HG03575 (cell line): ENCODE data around the gene SH3BP2.

Experiments used
- ATAC-seq: cut with Tn5 transposase; IDR thresholded peaks from one replicate; pipeline ENCODE4 v1.9.1; 2021; ENCODE audit not compliant: unreplicated experiment, insufficient number of reproducible peaks, low FRiP score; ENCODE audit errors: extremely low read depth

The SH3BP2 gene

DNA sequence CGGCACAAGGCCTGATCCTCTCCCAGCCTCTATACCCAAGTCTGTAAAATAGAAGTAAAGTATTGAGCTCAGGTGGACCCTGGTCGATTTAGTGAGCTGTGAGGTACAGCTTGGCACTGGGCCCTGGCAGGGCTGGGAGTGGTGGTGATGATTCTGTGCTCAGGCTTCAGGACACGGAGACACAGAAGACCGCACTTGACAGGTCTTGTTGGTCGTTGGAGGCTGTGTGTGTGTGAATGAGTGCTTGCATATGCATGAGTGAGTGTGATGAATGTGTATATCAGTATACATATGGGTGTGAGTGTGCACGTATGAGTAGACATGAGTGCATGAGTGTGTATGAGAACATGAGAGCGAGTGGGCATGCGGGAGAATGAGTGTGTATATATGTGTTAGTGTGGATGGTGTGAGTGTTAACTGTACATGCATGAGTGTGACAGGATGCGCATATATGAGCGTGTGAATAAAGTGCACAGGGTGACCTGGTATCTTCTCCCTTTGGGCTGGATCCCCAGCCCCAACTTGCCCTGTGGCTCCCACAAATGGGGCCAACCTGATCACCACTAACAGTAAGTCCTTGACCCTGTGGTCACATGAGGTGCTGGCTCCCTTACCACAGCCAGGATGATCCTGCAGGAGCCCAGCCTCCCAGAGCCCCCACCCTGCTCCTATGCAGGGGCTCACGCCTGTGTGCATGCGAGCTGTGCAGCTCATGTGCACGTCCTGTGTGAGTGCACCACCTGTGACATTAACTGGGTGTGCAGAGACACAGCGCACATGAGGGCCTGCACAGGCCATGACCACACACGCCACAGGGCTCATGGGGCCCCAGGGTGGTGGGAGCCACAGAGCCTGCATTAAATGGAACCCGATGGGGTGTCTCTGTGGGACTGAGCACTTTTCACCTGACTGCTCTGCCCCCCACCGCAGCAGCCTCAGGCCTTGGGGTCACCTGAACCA is 20.8 kb downstream of the SH3BP2 start:
- no peak for ATAC-seq

DNA sequence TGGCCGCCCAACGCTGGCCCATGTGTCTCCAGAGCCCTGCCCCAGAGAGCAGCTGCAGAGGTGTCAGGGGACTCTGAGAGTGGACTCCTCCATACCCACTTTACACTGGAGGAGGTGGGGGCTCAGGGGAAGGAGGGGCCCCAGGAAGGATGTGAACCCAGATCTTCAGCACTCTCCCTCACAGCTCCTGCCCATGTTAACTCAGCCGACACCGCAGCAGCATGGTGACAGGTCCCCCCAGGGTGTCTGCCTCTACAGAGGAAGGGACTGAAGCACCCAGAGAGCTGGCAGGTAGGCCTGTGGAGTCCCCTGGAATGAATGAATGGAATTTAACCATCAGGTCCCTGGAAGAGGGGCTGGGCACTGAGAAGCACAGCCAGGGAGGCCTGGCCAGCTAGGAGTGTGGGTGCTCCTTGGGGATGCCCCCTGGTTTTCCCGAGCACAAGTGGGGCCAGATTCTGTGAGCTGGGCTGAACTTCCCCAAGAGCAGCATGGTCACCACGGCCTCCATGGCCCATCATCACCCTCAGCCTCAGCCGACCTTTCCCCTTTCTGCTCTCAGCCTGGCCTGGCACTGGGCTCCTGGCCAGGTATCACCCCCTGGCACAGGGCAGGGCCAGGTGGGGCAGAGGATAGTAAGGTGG is 21.9 kb downstream of the SH3BP2 start:
- ATAC-seq, result no peak

DNA sequence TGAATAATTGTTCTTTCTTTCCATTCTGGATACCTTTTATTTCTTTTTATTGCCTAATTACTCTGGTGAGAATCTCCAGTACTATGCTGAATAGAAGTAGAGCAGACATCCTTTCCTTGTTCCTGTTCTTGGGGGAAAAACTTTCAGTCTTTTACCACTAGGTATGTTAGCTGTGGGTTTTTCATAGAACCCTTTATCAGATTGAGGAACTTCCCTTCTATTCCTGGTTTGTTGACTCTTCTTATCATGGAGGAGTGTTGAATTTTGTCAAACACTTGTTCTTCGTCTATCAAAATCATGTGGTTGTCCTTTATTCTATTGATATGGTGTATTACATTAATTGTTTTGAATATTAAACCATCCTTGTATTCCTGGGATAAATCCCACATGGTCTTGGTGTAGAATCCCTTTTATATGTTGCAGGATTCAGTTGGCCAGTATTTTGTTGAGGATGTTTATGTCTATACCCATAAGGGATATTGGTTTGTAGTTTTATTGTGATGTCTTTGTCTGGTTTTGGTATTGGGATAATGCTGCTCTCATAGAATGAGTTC is 23.6 kb downstream of the SH3BP2 start:
- no peak for ATAC-seq

DNA sequence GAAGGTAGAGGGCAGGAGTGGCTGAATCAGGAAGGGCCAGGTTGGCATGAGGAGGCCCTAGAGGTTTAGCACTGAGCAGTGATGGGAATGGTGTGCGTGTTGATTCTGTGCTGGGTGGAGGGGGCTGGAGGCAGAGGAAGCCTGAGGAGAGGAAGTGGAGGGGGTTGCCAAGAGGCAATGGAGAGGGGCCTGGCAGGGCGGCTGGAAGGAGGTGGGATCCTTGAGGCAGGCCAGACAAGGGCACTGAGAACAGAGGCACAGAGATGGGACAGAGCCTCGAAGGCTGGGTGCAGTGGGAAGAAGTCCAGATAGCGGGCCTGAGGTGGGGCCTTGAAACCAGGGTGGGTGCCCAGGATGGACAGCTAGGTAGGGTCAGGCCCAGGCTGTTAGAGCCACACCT is 24.3 kb downstream of the SH3BP2 start:
- no peak for ATAC-seq

DNA sequence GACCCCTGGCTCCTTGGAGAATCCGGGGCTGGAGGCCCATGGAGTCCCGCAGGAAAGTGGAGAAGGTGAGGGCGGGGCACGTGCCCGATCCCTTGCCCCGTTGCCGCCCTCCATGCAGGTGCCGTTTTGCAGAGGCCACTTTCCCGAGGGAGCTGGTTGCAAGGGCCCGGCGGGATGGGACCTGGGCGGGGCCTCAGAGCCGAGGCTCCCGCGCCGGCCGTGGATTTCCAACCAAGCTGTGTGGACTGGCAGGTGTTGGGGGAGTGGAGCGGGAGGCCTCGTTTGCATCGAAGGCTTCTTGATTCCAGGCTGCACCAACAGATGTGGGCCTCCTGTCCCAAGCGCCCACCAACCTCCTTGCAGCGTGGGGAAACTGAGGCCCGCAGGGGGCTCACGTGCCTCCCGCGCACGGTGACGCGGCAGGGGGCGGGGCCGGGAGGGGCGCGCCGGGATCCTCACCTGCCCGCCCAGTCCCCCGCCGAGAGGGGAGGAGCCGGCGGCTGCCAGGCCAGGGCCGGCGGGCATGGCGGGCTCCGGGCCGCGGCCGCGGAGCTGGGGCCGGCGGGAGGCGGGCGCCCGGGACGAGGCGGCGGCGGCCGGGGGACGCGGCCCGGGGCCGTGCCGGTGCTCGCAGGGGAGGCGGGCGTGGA is 24.9 kb downstream of the SH3BP2 start:
- no peak for ATAC-seq

DNA sequence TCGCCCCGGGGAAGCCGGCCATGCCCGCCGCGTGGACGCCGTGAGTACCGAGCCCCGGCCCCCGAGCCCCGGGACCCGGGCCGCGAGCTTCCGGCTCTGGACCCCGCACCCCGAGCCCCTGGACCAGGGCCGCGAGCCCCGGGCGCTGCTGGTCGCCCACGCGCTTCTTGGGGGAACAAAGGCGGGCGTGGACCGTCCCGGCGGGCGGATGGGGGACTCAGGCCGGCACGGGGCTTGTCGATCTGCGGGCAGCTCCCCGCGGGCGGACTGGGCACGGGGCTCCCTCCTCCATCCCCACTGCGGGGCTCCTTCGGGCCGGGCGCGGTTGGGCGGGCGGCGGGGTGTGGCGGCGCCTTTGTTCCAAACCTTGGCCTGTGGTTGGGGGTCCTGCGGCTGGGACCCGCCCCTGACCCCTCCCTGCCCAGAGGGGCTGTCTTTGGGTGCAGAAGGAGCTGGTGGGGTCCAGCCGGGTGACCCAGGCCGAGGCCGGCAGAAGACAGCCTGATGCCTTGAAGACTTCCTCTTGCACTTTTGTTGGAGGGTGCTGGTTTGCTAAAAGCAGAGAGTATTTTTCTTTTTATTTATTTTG is 25.6 kb downstream of the SH3BP2 start:
- ATAC-seq, result no peak

DNA sequence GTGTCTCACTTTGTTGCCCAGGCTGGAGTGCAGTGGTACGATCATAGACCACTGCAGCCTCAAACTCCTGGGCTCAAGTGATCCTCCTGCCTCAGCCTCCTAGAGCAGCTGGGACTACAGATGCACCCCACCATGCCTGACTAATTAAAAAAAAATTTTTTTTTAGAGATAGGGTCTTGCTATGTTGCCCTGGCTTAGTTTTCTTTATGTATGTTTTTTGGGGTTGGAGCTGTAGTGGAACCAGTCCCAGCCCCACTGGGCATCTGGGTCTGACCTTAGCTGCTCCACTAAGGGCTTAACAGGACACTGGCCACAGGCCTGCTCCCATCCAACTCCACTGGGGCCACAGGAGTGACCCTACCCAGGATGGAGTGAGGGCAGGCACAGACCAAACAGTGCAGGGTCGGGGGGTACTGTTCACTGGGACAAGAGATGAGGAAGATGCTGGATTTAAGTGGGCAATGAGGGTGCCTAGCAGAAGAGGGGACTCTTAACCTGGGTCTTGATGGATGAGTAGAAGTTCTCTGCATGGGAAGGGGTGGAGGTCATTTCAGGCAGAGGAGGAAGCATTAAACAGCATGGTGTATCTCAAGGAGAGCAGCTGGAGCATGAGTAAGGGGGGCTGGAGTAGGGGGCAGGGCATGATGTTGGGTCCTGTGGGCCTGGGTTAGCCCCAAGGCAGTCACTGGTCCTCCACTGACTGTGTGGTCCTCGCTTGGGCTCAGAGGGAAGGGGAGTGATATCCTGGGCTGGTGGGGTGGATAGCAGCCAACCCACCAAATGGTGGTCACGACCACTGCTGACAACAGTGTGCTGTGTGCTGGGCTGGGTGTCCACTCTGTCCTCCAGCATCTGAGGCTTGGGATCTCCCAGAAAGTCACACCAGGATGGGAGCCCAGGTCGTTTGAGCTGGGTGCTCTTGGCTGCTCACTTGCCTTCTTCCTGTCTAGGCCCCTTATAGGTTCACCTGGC is 26.6 kb downstream of the SH3BP2 start:
- no peak for ATAC-seq

DNA sequence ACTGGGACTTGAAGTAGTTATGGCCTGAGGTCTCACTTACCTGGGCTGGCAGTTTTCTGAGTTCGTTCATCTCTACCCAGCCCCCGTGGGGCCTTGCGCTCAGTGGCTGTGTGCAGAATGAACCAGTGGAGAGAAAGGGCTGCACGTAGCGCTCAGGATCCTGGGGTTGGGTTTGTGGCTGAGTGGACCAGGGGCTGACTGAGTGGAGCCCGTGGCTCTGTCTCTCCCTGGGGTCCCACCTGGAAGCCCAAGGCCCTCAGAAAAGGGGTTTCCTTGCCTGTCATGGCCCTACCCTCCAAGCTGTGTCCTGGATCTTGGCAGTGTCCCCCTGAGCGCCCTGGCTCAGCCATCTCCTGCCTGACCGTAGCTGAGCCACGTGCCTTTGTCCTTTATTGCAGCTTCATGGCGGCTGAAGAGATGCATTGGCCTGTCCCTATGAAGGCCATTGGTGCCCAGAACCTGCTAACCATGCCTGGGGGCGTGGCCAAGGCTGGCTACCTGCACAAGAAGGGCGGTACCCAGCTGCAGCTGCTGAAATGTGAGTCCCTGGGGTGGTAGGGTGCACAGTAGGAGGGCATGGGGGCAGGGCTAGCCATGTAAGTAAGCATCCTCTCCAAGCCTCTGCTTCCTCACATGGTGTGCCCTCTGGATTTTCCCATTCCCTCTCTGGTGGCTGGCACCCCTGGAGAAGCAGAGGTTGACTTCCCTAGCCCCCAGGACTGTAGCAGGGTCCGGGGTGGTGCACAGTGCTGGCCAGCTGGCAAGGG is 27.5 kb downstream of the SH3BP2 start:
- no peak for ATAC-seq

DNA sequence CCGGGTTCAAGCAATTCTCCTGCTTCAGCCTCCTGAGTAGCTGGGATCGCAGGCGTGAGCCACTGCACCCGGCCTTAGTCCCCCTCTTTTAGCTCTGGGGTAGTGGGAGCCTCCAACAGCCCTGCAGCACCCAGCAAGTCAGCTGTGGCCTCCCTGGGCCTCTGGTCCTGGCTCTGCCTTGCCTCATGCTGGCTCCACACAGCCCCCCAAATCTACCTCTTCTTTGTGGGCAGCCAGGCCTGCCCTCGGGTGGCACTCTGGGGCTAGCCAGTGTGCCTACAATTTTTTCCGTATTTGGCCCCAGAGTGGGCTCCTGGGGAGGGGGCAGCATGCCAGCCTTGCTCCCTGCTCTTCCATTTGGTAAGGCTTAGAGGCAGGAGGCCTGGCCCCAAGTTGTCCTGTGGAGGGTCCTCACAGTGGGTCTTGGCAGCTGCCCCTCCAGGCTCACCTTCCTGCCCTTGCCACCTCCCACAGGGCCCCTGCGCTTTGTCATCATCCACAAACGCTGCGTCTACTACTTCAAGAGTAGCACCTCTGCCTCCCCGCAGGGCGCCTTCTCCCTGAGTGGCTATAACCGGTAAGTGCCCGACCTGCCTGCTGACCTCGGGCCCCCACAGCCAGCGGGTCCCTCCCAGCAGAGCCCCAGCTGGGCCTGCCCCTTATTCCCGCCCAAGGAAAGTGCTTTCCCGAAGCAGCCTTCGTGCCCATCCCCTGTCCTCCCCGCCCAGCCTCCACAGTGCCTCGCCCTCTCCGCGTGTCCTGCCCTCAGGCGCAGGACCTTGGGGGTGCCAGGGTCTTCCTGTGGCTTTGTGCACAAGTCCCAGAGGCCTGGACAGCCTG is 29.8 kb downstream of the SH3BP2 start:
- no peak for ATAC-seq

DNA sequence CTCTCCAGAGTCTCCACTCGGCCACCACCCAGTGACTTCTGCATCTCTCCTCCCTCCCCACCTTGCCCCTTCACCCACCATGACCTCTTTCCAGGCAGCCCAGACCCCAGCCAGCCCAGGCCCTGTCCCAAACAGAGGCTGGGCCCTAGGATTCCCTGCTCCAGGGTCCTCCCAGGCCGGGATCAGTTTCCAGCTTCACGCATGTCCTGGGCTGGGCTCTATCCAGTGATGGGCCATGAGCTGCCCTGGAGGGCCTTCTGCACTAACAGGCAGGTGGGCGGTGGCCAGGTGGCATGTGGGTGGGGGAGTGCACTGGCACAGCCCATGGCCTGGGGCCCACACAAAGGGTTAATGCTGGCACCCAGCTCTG is 30.4 kb downstream of the SH3BP2 start:
- ATAC-seq, result no peak

DNA sequence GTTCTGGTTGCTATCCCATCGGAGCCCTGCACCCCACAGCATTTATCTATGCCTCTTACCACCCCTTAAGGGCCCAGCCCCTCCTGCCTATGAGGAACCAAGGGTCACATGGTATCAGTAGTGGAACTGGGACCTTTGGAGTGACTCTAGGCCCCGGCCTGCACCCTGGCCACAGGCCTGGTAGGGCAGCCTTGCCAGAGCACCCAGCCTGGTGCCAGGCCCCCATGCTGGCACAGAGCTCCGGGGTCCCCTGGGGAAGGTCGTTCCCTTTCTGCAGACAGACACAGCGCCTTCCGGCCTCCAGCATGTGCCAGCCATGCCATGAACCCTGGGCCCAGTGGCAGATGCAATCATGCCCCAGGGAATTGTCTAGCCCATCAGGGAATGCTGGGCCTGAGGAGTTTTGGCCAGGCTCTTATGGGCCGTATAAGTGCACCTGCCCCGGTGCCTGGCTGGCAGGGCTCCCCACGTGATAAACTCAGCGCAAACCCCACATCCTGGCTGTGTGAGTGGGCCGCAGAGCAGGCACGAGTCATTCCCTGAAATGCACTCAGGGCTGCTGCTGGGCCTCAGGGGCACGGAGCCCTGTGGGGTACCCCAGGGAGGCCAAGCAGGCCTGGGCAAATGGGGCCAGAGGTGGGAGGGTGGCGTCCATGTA is 30.9 kb downstream of the SH3BP2 start:
- ATAC-seq, result no peak

DNA sequence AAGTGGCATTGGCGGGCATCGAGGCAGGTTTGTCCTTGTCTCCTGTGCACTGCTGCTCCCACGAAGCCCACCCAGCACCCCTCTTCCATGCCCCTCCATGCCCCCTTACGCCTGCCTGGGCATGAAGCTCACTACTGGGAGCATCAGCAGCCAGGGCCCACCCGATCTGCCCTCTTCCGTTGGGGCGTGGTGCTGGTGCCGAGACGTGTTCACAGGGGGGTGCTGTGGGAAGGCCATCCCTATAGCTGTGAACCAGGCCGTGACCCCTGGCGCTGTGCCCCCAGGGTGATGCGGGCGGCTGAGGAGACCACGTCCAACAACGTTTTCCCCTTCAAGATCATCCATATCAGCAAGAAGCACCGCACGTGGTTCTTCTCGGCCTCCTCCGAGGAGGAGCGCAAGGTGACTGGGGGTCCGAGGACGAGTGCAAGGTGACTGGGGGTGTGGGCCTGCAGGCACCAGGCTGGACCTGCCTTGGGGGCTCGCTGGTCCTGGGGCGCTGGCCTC is 31.5 kb downstream of the SH3BP2 start:
- no peak for ATAC-seq

DNA sequence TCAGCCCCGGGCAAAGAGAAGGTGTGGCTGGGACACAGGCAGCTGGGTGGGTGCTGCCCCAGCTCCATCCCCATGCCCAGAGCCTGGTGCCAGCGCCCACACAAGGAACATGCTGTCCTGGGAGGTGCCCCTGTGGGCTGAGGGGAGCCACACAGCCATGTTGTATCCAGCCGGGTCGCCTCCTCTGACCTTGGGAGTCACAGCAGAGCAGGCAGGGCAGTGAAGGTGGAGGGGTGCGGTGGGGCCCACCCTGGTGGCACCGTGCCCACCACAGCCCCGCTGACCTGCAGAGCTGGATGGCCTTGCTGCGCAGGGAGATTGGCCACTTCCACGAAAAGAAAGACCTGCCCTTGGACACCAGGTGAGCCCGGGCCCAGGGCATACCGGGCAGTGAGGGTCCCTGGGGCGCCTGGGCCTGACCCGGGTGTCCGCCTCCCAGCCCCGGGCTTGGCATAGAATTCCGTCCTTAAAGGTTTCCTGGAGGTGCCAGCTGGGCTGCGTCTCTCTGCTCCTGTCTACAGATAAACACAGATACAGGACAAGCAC is 32.0 kb downstream of the SH3BP2 start:
- ATAC-seq, result no peak

DNA sequence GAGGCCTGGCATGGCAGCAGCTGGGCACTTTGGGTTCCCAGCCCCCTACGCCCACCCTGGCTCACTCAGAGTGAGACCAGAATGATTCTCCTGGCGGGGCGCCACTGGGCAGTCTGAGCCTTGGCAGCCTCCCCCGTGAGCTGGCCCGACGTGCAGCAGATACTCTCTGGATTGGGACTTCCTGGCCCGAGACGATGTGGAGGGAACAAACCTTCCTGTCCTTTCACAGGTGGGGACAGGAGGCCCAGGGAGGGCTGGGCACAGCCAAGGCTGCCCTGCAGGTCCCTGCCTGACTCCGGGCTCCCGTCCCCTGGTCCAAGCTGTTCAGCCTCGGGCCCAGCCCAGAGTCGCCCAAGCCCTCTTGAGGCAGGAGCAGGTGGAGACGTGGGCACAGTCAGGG is 32.9 kb downstream of the SH3BP2 start:
- ATAC-seq, result no peak

DNA sequence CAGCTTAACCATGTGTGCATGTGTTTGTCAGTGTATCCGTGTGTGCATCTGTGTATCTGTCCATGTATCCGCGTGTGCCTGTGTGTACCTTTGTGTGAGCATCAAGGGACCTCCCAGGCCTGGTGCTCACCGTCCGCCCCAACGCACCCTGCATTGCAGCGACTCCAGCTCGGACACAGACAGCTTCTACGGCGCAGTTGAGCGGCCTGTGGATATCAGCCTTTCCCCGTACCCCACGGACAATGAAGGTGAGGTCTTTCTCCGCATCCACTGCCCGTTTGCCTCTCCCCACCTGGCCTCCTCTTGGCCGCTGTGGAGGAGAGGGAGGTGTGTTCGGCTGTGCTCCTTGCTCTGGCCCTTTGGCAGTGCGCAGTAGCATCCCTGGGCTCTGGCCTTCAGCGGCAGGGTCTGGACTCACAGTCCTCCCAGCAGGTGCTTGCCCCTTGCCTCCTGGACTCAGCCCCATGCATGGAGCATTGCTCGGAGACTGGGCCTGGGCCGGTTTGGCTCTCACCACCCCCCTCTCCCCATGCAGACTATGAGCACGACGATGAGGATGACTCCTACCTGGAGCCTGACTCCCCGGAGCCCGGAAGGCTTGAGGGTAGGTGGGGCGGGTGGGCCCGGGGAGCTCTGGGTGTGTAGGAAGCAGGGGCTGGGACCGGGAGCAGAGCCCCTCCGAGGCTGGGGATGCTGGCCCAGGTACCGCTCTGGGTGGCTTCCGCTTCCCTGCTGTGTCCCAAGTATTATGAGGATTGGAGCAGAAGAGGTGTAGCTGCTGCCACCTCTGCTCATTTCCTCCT is 34.4 kb downstream of the SH3BP2 start:
- no peak for ATAC-seq
